NCI-H146 (cell line): ENCODE results near the gene JCAD.
"Not testable (repeated sequence)": the region's sequence is repeated elsewhere in the genome, so short reads cannot be mapped to it uniquely, and the experiment has no call there.

Source experiments
- DNase-seq: peaks from one replicate; lab custom pipeline; 2025; lab: John Stamatoyannopoulos, UW

The JCAD gene

GRCh38 chr10:30026578-30026977 lies 32.8 kb downstream of the JCAD start:
- DNase-seq, result no peak

GRCh38 chr10:30026080-30026479 lies 33.3 kb downstream of the JCAD start:
- no peak for DNase-seq

DNA sequence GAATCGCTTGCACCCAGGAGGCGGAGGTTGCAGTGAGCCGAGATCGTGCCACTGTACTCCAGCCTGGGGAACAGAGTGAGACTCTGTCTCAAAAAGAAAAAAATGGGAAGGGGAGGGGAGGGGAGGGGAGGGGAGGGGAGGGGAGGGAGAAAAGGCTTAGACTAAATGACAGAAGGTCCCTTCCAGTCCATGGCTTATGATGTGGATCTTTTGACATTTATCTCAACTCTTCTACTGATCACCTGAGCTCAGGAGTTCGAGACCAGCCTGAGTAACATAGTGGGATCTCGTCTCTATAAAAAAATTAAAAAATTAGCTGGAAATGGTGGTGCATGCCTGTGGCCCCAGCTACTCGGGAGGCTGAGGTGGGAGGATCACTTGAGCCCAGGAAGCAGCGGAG lies 34.0 kb downstream of the JCAD start:
- DNase-seq, result not testable (repeated sequence)

DNA sequence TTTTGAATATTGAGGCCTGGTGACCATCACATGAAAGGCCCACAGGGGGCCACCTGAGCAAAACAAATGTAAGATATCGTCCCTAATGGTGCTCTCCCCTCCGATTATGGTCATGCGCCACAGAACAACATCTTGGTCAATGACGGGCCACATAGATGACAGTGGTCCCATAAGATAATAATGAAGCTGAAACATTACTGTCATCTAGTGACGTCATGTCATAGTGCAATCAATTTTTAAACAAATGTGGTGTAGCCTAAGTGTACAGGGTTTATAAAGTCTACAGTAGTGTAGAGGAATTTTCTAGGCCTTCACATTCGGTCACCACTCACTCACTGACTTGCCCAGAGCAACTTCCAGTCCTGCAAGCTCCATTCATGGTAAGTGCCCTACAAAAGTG lies 36.8 kb downstream of the JCAD start:
- no peak for DNase-seq

DNA sequence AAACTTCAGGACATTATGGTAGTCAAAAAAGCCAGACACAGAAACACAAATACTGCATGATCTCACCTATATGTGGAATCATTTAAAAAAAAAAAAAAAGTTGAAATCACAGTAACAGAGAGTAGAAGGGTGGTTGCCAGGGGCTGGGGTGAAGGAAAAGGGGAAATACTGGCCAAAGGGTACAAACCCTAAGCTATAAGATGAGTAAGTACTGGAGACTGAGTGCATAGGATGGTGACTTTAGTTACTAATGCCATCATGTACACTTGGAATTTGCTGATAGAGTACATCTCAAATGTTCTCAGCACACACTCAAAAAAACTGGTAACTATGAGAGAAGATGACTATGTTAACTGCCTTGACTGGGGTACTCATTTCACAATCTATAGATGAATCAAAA lies 39.9 kb downstream of the JCAD start:
- no peak for DNase-seq

DNA sequence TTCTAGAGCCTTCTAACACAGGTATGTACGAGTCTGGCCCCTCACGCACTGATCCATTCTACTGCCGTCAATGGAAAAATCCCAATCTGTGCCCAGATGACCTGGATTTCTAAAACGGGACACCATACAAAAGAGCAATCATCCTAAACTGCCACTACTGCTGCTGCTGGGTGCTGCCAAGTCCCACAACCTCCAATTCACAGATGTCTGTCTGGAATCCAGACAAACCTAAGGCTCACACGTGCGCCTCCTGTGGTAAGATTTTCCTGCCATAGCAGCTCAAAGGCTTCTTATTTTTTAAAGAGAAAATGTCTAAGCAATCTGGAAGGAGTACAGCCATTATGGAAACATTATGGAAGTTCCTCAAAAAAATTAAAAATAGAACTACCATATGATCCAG lies 40.9 kb downstream of the JCAD start:
- DNase-seq, result no peak

- no peak for DNase-seq
Observed at GRCh38 chr10:30017966-30018365, 41.4 kb downstream of the JCAD start.

GRCh38 chr10:30017556-30017955 lies 41.8 kb downstream of the JCAD start:
- DNase-seq, result no peak

DNA sequence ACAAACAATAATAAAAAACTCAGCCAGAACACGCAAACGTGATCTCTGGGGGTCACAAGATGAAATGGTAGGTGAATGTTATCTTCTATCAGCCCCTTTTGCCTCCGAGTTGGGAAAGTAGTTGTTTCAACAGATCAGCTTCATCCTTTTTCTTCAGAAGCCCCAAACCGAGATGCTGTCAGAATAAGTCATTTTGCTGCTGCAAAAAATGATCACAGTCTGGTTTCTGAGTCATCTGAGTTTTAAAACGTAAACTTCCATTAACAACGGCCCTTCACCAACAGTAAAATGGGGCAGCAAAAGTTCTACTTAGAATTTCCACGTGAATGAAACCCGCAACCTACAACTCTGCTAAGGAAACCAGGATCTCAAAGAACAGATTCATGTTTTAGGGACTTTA lies 44.9 kb downstream of the JCAD start:
- no peak for DNase-seq

DNA sequence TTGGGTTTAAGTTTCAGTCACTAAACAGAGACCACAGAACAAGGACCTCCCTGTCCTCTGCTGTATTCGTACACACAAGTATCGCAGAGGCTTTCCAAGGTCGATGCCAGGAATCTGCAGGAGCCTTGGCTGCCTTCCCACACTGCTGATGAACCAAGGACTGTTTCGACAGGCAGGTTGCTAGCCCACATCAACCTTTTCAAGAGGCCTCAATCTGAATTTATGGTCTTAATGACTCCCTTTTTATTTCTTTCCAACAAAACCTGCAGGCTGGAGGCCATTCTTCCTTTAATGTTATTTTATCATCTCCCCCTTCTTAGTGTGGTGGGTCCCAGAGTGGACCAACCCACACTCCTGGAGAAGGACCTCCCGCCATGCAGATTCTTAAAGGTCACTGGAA lies 45.6 kb downstream of the JCAD start:
- no peak for DNase-seq

DNA sequence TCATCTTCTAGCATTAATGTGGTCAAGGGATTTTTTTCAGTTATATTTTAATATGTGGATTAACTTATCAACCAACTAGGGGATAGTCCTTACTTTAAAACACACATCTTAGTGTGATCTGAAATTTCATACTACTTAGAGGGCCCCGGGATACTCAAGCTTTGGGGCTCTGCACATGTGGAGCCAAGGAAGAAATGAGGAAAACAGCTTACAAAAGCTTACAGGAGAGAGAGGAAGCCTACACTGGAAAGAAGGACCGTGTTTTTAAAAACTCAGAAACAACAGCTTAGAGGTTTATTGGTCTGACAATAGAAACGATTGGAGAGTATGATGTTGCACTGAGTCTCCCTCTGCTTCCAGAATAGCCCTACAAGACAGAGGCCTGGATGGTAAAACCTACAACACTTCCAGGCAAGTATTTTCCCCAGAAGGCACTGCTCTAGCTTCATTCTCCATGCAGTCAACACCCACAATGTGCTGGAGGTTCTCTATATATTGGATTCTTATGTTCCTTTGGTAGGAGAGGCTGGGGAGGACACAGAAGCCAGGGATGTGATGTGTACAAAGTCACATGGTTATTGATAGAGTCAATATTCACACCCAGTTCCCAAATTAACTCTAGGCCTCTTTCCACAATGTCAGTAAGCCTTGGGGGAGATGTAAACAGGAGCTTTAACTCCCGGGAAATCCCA lies 47.3 kb downstream of the JCAD start:
- no peak for DNase-seq

- no peak for DNase-seq
Observed at GRCh38 chr10:30011396-30011795, 48.0 kb downstream of the JCAD start.

DNA sequence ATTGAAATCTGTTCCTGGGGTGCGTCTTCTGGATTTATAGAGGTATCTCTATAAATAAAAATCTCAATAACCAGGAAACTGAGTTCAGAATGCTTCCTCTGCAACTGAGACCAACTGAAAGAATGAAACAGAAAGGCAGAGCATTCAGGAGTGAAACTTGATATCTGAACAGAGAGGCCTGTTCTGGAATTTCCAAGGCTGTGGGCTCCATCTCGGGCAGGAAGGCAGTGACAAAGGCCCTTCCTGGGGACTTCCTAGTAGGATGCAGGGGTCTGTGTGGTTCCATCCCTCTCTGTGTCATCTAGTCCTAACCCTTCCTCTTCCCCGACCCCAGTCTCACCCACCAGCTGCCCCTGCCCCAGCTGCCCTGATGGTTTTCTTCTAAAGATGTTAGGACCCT lies 52.0 kb downstream of the JCAD start:
- no peak for DNase-seq

GRCh38 chr10:30006410-30006809 lies 53.0 kb downstream of the JCAD start:
- DNase-seq, result peak; percentile 32

DNA sequence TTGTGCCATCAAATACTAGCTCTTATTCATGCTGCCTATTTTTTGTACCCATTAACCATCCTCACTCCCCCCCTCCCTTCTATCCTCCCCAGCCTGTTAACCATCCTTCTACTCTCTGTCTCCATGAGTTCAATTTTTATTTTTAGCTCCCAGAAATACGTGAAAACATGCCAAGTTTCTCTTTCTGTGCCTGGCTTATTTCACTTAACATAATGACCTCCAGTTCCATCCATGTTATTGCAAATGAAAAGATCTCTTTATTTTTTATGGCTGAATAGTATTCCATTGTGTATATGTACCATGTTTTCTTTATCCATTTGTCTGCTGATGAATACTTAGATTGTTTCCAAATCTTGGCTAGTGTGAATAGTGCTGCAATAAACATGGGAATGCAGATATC lies 54.3 kb downstream of the JCAD start:
- not testable (repeated sequence) for DNase-seq

DNA sequence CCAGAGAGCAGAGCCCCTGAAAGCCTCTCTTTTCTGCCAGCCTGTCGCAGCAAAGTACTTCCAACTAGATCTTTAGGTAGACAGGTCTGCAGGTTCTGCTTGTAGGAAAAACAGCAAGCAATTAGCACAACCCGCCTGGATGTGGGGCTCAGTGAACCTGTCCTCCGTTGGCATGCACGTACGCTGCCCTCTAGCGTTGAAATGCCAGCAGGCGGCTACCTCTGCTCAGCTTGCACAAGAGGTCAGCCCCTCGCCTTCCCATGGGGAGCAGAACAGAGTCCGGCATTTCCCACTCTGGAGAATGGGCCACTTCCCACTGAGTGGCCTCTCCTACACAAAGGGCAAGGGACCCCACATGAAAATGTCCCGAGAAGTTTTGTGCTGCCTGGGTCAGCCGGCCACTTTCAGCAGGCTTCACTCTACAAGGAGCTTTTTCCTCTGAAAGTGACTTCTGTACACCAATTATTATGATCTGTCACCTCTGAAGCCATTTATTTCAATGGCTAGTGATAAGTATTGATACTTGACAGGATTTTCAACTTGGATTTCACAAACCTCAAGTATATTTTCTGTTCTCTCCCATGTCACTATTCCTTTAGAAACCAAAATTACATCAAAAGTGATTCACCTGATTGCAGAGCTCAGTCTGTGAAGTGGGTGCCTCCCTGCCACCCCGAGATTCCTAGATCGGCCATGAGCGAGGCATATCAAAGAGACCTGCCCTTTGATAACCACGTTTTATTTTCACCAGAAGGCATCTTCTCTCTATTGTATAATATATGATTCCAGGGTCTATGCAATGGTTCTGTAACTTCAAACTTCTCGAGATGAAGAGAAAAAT lies 56.7 kb downstream of the JCAD start:
- DNase-seq, result peak; percentile 76

DNA sequence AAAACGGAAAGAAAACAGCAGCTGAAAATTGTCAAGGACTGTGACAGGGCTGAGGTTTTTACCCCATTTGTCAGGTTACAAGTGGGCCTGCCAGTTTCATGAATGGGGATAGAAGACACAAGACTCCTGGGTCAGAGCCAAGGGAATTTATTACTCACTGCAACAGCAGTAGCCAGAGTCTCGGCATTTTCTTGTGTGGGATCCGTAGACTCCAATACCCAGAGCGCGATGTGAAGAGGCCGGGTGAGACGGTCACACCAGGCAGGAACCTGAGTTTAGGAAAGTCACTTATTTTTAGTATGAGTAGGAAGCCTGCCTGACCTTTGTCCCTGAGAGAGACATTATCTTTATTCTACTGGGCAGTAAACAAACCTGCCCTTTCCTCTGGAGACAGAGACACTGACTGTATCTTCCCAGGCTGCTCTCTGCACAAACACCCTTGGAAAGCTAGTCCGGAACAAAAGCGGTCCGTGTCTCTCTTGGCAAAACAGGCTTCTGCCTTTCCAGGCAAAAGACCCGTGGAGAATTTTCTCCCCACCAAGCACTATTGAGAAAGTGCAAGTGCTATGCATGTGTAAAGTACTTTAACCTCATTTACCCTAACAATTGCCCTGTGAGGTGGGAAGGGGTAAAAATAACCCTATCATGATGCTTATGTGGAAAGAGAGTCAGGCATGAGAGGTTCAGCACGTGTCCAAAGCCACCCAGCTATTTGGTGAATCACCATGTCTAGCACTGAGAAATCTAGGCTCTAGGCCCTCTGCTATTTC lies 58.4 kb downstream of the JCAD start:
- DNase-seq, result no peak

- peak; percentile 69 for DNase-seq
Observed at GRCh38 chr10:29998142-29998808, 61.1 kb downstream of the JCAD start.

GRCh38 chr10:29994811-29995210 lies 64.6 kb downstream of the JCAD start:
- no peak for DNase-seq

GRCh38 chr10:29993319-29993915 lies 66.0 kb downstream of the JCAD start:
- DNase-seq, result no peak

DNA sequence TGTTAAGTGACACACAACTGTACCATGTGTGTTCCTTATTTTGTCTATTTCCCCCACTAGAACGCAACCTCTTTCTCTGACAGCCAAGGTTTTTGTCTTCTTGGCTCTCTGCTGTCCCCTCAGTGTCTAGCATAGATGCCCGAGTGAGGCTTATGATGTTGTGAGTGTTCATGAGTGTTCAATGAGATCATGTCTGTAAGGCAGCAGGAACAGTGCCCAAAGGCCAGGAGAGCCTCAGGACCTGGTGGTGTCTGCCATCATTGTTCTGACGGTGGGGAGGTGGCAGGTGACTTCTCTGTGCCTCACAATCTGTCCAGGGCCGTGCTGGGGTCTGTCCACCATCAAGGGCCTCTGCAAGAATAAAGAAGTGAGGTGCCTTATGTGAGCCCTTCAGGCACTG lies 66.5 kb downstream of the JCAD start:
- no peak for DNase-seq

DNA sequence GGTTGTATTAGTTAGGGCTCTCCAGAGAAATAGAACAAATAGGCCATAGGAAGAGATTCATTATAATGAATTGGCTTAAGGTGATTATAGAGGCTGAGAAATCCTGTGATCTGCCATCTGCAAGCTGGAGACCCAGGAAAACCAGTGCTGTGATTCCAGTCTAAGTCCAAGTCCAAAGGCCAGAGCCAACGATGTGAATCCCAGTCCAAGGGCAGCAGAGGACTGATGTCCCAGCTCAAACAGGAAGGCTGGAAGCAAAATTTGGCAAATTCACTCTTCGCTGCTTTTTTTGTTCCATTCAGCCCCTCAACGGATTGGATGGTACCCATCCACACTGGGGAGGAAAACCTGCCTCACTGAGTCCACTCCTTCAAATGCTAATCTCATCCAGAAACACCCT lies 68.0 kb downstream of the JCAD start:
- DNase-seq, result no peak
